ENCODE data around the gene LCE3C.

The LCE3C gene

DNA sequence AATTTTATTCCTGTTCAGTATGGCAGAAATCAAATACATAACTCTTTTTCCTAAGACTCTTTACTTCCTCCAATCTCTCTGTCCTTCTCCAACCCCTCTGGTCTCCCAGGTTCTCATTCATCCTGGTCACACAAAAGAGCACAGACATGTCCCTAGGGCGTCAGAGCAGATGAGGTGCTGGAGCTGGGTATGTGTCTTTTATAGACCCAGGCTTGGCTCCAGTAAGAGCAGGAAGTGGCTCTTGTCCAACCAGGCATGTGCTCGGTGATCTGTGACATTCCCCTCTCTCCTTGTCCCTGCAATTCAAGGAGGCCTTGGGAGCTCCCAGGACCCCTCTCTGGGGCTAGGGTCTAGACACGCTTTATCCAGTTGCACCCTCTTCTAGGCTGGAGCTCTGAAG is 45.1 kb downstream of the LCE3C start:
- TF ChIP-seq, protein P1, sequence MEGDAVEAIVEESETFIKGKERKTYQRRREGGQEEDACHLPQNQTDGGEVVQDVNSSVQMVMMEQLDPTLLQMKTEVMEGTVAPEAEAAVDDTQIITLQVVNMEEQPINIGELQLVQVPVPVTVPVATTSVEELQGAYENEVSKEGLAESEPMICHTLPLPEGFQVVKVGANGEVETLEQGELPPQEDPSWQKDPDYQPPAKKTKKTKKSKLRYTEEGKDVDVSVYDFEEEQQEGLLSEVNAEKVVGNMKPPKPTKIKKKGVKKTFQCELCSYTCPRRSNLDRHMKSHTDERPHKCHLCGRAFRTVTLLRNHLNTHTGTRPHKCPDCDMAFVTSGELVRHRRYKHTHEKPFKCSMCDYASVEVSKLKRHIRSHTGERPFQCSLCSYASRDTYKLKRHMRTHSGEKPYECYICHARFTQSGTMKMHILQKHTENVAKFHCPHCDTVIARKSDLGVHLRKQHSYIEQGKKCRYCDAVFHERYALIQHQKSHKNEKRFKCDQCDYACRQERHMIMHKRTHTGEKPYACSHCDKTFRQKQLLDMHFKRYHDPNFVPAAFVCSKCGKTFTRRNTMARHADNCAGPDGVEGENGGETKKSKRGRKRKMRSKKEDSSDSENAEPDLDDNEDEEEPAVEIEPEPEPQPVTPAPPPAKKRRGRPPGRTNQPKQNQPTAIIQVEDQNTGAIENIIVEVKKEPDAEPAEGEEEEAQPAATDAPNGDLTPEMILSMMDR (IDR thresholded peaks at IDR 0.05; ENCODE audit: low read depth, low read length, poor library complexity, severe bottlenecking): no peak
- TF ChIP-seq EZH2phosphoT487 (IDR thresholded peaks at IDR 0.05; ENCODE audit: borderline replicate concordance, low read length): no peak
- no peaks in the 10 kb centered on the region for H3K9me3 ChIP-seq (ENCODE audit: control insufficient read depth, insufficient read depth, low read length)
- H3F3A ChIP-seq (ENCODE audit: control insufficient read depth, insufficient read depth): no peaks in the 10 kb centered on the region
- H3K27me3 ChIP-seq (ENCODE audit: control insufficient read depth, low read length): 0 out of 2 replicates have a peak, but pooled peaks cover 7% of the 10 kb centered on the region
- H3K4me2 ChIP-seq (ENCODE audit: low read length): no peak overlapping the region
- no peaks in the 10 kb centered on the region for H3K9me2 ChIP-seq (replicated peaks; ENCODE audit: control insufficient read depth, low read length)
- no peaks in the 10 kb centered on the region for H4K20me1 ChIP-seq (ENCODE audit: control insufficient read depth, insufficient read depth, low read depth, low read length)
- H3K36me3 ChIP-seq (ENCODE audit: control insufficient read depth, low read length): no peaks in the 10 kb centered on the region
- H3K79me2 ChIP-seq (ENCODE audit: control insufficient read depth, low read length): no peaks in the 10 kb centered on the region
- H3K27ac ChIP-seq (ENCODE audit: low read depth, low read length): no peak overlapping the region
- no peak overlapping the region for H3K4me3 ChIP-seq (ENCODE audit: low read length)
- no peaks in the 10 kb centered on the region for H3K4me1 ChIP-seq (ENCODE audit: control insufficient read depth, low read length)

DNA sequence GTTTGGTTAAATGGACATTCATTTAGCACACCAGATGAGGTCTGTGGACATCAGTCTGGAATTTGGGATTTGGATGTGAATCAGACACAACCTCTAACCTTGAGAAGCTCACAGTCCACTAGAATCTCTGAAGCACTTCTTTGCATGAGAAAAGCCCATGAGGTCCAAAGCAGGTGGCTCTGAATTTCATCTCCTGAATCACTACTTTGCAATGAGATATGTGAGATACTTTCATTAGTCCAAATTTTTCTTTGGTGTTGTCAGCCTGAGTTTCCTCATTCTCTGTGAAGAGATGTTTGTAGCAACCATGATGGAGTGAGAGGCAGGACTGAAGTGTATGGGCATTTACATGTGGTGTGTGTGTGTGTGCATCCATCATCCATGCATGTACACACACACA is 46.6 kb downstream of the LCE3C start:
- H3K4me2 ChIP-seq (ENCODE audit: low read length): no peak overlapping the region
- H3F3A ChIP-seq (ENCODE audit: control insufficient read depth, insufficient read depth): no peaks in the 10 kb centered on the region
- H4K20me1 ChIP-seq (ENCODE audit: control insufficient read depth, insufficient read depth, low read depth, low read length): no peaks in the 10 kb centered on the region
- no peaks in the 10 kb centered on the region for H3K79me2 ChIP-seq (ENCODE audit: control insufficient read depth, low read length)
- no peak for TF ChIP-seq EZH2phosphoT487 (IDR thresholded peaks at IDR 0.05; ENCODE audit: borderline replicate concordance, low read length)
- TF ChIP-seq, protein P1 (IDR thresholded peaks at IDR 0.05; ENCODE audit: low read depth, low read length, poor library complexity, severe bottlenecking): no peak
- H3K4me1 ChIP-seq (ENCODE audit: control insufficient read depth, low read length): no peaks in the 10 kb centered on the region
- no peaks in the 10 kb centered on the region for H3K9me3 ChIP-seq (ENCODE audit: control insufficient read depth, insufficient read depth, low read length)
- no peaks in the 10 kb centered on the region for H3K36me3 ChIP-seq (ENCODE audit: control insufficient read depth, low read length)
- H3K9me2 ChIP-seq (replicated peaks; ENCODE audit: control insufficient read depth, low read length): no peaks in the 10 kb centered on the region
- H3K4me3 ChIP-seq (ENCODE audit: low read length): no peak overlapping the region
- H3K27me3 ChIP-seq (ENCODE audit: control insufficient read depth, low read length): 0 out of 2 replicates have a peak, but pooled peaks cover 7% of the 10 kb centered on the region
- H3K27ac ChIP-seq (ENCODE audit: low read depth, low read length): no peak overlapping the region
